ENCODE data around the gene FOXN1.
"Not testable (repeated sequence)": the region's sequence is repeated elsewhere in the genome, so short reads cannot be mapped to it uniquely, and the experiment has no call there.

FOXN1 gene

GRCh38 chr17:28573966-28574480 lies 67.9 kb downstream of the FOXN1 start:
- Histone ChIP-seq H3K36me3 (ENCODE audit: insufficient read depth, insufficient read length, low read length) (peaks cover 47% of the 10 kb centered on the region), H3K4me1 (ENCODE audit: insufficient read depth, insufficient read length) (peaks cover 12% of the 10 kb centered on the region), H3K9ac (ENCODE audit: insufficient read length, low read depth) (no peak overlapping the region), H3K4me3 (ENCODE audit: insufficient read length, low read depth) (no peak overlapping the region), H3K27me3 (ENCODE audit: insufficient read depth, insufficient read length) (peaks cover 7% of the 10 kb centered on the region), H3K9me3 (ENCODE audit: insufficient read depth, low read length) (no peaks in the 10 kb centered on the region)
- TF ChIP-seq ZNF274 (IDR thresholded peaks at IDR 0.05; ENCODE audit: low read depth, low read length) (no peak), SUZ12 (IDR thresholded peaks at IDR 0.05; ENCODE audit: extremely low read depth, insufficient read depth, insufficient read length) (no peak), YY1 (IDR thresholded peaks at IDR 0.05; ENCODE audit: insufficient read depth, insufficient read length) (no peak)
- DNase-seq (ENCODE audit: low read depth, low spot score), result no peak

GRCh38 chr17:28574526-28574925 lies 68.4 kb downstream of the FOXN1 start:
- no peak for TF ChIP-seq SUZ12 (IDR thresholded peaks at IDR 0.05; ENCODE audit: extremely low read depth, insufficient read depth, insufficient read length)
- TF ChIP-seq YY1 (IDR thresholded peaks at IDR 0.05; ENCODE audit: insufficient read depth, insufficient read length), result no peak
- TF ChIP-seq ZNF274 (IDR thresholded peaks at IDR 0.05; ENCODE audit: low read depth, low read length), result no peak
- H3K4me3 ChIP-seq (ENCODE audit: insufficient read length, low read depth), result no peak overlapping the region
- H3K36me3 ChIP-seq (ENCODE audit: insufficient read depth, insufficient read length, low read length), result peaks cover 51% of the 10 kb centered on the region
- peaks cover 7% of the 10 kb centered on the region for H3K27me3 ChIP-seq (ENCODE audit: insufficient read depth, insufficient read length)
- no peaks in the 10 kb centered on the region for H3K9me3 ChIP-seq (ENCODE audit: insufficient read depth, low read length)
- no peak for DNase-seq (ENCODE audit: low read depth, low spot score)
- H3K9ac ChIP-seq (ENCODE audit: insufficient read length, low read depth), result no peak overlapping the region
- peaks cover 12% of the 10 kb centered on the region for H3K4me1 ChIP-seq (ENCODE audit: insufficient read depth, insufficient read length)

GRCh38 chr17:28575126-28575795 lies 69.1 kb downstream of the FOXN1 start:
- no peak overlapping the region for H3K9ac ChIP-seq (ENCODE audit: insufficient read length, low read depth)
- DNase-seq (ENCODE audit: low read depth, low spot score), result no peak
- TF ChIP-seq ZNF274 (IDR thresholded peaks at IDR 0.05; ENCODE audit: low read depth, low read length) (no peak), YY1 (IDR thresholded peaks at IDR 0.05; ENCODE audit: insufficient read depth, insufficient read length) (no peak), SUZ12 (IDR thresholded peaks at IDR 0.05; ENCODE audit: extremely low read depth, insufficient read depth, insufficient read length) (no peak)
- H3K27me3 ChIP-seq (ENCODE audit: insufficient read depth, insufficient read length), result peaks cover 7% of the 10 kb centered on the region
- no peak overlapping the region for H3K4me3 ChIP-seq (ENCODE audit: insufficient read length, low read depth)
- peaks cover 12% of the 10 kb centered on the region for H3K4me1 ChIP-seq (ENCODE audit: insufficient read depth, insufficient read length)
- H3K36me3 ChIP-seq (ENCODE audit: insufficient read depth, insufficient read length, low read length), result peaks cover 55% of the 10 kb centered on the region
- no peaks in the 10 kb centered on the region for H3K9me3 ChIP-seq (ENCODE audit: insufficient read depth, low read length)

GRCh38 chr17:28576016-28576415 lies 69.9 kb downstream of the FOXN1 start:
- not testable (repeated sequence) for DNase-seq (ENCODE audit: low read depth, low spot score); H3K9ac ChIP-seq (ENCODE audit: insufficient read length, low read depth); H3K9me3 ChIP-seq (ENCODE audit: insufficient read depth, low read length); H3K27me3 ChIP-seq (ENCODE audit: insufficient read depth, insufficient read length)
- Histone ChIP-seq H3K4me3 (ENCODE audit: insufficient read length, low read depth) (peak overlapping the region; percentile 9), H3K36me3 (ENCODE audit: insufficient read depth, insufficient read length, low read length) (peaks cover 63% of the 10 kb centered on the region), H3K4me1 (ENCODE audit: insufficient read depth, insufficient read length) (peaks cover 12% of the 10 kb centered on the region)

GRCh38 chr17:28576758-28577465 lies 70.8 kb downstream of the FOXN1 start, which contains the start of gene ALDOC:
Gene ALDOC, minus strand, starts transcription at chr17:28576895. Its CDS starts 1,363 bp downstream, at chr17:28575532.
- Histone ChIP-seq H3K9ac (ENCODE audit: insufficient read length, low read depth) (peak within 1 kb of the TSS; percentile 56), H3K4me1 (ENCODE audit: insufficient read depth, insufficient read length) (peaks cover 12% of the 10 kb centered on the region), H3K4me3 (ENCODE audit: insufficient read length, low read depth) (peak within 1 kb of the TSS; percentile 9), H3K36me3 (ENCODE audit: insufficient read depth, insufficient read length, low read length) (peaks cover 67% of the 10 kb centered on the region), H3K27me3 (ENCODE audit: insufficient read depth, insufficient read length) (peaks cover 7% of the 10 kb centered on the region), H3K9me3 (ENCODE audit: insufficient read depth, low read length) (no peaks in the 10 kb centered on the region)
- TF ChIP-seq YY1 (IDR thresholded peaks at IDR 0.05; ENCODE audit: insufficient read depth, insufficient read length) (no peak), SUZ12 (IDR thresholded peaks at IDR 0.05; ENCODE audit: extremely low read depth, insufficient read depth, insufficient read length) (no peak), ZNF274 (IDR thresholded peaks at IDR 0.05; ENCODE audit: low read depth, low read length) (no peak)
- DNase-seq (ENCODE audit: low read depth, low spot score), result peak; percentile 89

- H3K27me3 ChIP-seq (ENCODE audit: insufficient read depth, insufficient read length), result peaks cover 3% of the 10 kb centered on the region
- no peaks in the 10 kb centered on the region for H3K9me3 ChIP-seq (ENCODE audit: insufficient read depth, low read length)
- H3K4me3 ChIP-seq (ENCODE audit: insufficient read length, low read depth), result no peak overlapping the region
- DNase-seq (ENCODE audit: low read depth, low spot score), result no peak
- H3K4me1 ChIP-seq (ENCODE audit: insufficient read depth, insufficient read length), result peaks cover 12% of the 10 kb centered on the region
- no peak for TF ChIP-seq SUZ12 (IDR thresholded peaks at IDR 0.05; ENCODE audit: extremely low read depth, insufficient read depth, insufficient read length)
- H3K9ac ChIP-seq (ENCODE audit: insufficient read length, low read depth), result peak overlapping the region; percentile 17
- H3K36me3 ChIP-seq (ENCODE audit: insufficient read depth, insufficient read length, low read length), result peaks cover 72% of the 10 kb centered on the region
These were observed 71.3 kb downstream of the FOXN1 start for GRCh38 chr17:28577466-28577824.

- no peak for DNase-seq (ENCODE audit: low read depth, low spot score)
- no peak overlapping the region for H3K9ac ChIP-seq (ENCODE audit: insufficient read length, low read depth)
- no peak for TF ChIP-seq YY1 (IDR thresholded peaks at IDR 0.05; ENCODE audit: insufficient read depth, insufficient read length)
- TF ChIP-seq ZNF274 (IDR thresholded peaks at IDR 0.05; ENCODE audit: low read depth, low read length), result no peak
- TF ChIP-seq SUZ12 (IDR thresholded peaks at IDR 0.05; ENCODE audit: extremely low read depth, insufficient read depth, insufficient read length), result no peak
- H3K4me3 ChIP-seq (ENCODE audit: insufficient read length, low read depth), result no peak overlapping the region
- no peaks in the 10 kb centered on the region for H3K27me3 ChIP-seq (ENCODE audit: insufficient read depth, insufficient read length)
- H3K4me1 ChIP-seq (ENCODE audit: insufficient read depth, insufficient read length), result peaks cover 12% of the 10 kb centered on the region
- peaks cover 79% of the 10 kb centered on the region for H3K36me3 ChIP-seq (ENCODE audit: insufficient read depth, insufficient read length, low read length)
- H3K9me3 ChIP-seq (ENCODE audit: insufficient read depth, low read length), result no peaks in the 10 kb centered on the region
These were observed 72.4 kb downstream of the FOXN1 start for GRCh38 chr17:28578246-28579195.

Measured in NT2/D1 (cell line).